ENCODE results near the gene CABLES1.

- TF ChIP-seq CTCF (IDR thresholded peaks at IDR 0.05) (no peak), EP300 (IDR thresholded peaks at IDR 0.05; ENCODE audit: low read depth) (no peak), POLR2AphosphoS5 (IDR thresholded peaks at IDR 0.05) (no peak), POLR2A (IDR thresholded peaks at IDR 0.05) (no peak)
These were observed 51.5 kb downstream of the CABLES1 start for GRCh38 chr18:23186781-23187180.

Data from transverse colon (tissue), 4 donors.